ENCODE measurements around the gene ARSB.

Gene ARSB

DNA sequence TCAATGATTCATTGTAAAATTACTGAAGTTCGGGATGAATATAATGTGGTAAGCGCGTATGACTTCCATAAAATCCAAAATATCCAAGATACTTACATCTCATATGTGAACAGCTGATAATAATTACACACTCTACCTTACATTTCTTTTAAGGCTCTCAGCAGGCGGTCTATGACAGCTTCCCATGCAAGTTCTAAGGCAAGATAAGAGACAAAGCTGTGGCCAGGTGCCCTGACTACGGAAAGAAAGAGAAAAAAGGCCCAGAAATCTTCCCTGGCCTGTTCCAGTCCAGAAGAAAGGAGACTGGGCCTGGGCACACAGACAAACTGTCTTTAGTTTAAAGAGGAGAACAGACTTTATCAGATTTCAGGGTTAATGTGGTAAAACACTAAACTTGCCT is 69.1 kb downstream of the ARSB start:
- Histone ChIP-seq H3K4me3 (ENCODE audit: low read depth, low read length) (no peak overlapping the region), H3K27ac (ENCODE audit: low read depth, low read length) (no peak overlapping the region)

DNA sequence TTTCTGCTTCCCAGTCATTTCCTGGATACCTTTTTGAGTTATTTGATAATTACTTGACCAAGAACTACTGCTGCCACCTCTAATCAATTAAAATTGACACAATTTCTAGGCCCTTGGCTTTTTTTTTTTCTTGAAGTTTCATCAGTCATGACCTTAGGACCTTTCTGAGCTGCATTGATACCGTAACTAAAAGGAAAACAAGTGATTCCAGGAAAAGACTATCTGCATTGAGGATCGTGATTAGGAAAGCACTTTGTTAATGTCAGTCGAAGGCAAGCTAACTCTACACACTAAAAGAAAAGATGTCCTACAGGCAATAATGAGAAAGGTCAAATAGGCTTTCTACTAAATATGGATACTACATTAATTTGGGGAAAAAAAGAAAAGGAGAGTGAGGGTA is 69.9 kb downstream of the ARSB start:
- Histone ChIP-seq H4K12ac (ENCODE audit: low read depth, low read length) (no peak overlapping the region), H3K4me1 (ENCODE audit: control insufficient read depth in 1 of 2, insufficient read depth in 2 of 2, low read length in 2 of 2) (no peaks in the 10 kb centered on the region), H2BK120ac (ENCODE audit: insufficient read depth, low read length, poor library complexity) (no peak overlapping the region), H3K4ac (ENCODE audit: low read depth, low read length) (no peak overlapping the region), H3K79me1 (ENCODE audit: low read length) (no peaks in the 10 kb centered on the region), H3K18ac (ENCODE audit: low read length) (no peak overlapping the region), H4K91ac (ENCODE audit: low read depth, low read length) (no peak overlapping the region), H3K79me2 (ENCODE audit: control insufficient read depth, insufficient read depth, low read length, poor library complexity) (no peaks in the 10 kb centered on the region), H2AK5ac (ENCODE audit: low read length) (no peak overlapping the region), H3K23ac (ENCODE audit: low read length) (no peak overlapping the region), H2BK12ac (ENCODE audit: low read length) (no peak overlapping the region), H3K4me3 (ENCODE audit: low read depth, low read length) (no peak overlapping the region), H4K8ac (ENCODE audit: low read depth, low read length) (no peak overlapping the region), H3K14ac (ENCODE audit: low read length) (no peak overlapping the region), H3K27ac (ENCODE audit: low read depth, low read length) (no peak overlapping the region), H3K4me2 (ENCODE audit: low read length) (no peak overlapping the region), H3K27me3 (ENCODE audit: insufficient read depth, low read length) (no peaks in the 10 kb centered on the region), H2AFZ (ENCODE audit: insufficient read depth, low read length, poor library complexity) (no peak overlapping the region), H2BK5ac (ENCODE audit: low read depth, low read length, poor library complexity) (no peak overlapping the region), H3K9ac (ENCODE audit: low read length) (no peak overlapping the region), H3K36me3 (ENCODE audit: control insufficient read depth in 1 of 2, insufficient read depth in 2 of 2, low read length in 2 of 2) (no peaks in the 10 kb centered on the region), H3K9me3 (ENCODE audit: insufficient read depth, low read depth, low read length) (no peaks in the 10 kb centered on the region)
- no peak for DNase-seq
- no CpG with 5 or more reads among the region's 3 CpGs for WGBS (ENCODE audit: extremely low coverage, insufficient coverage, insufficient read length)

More for the DNA sequence above, 69.1 kb downstream of the ARSB start:
- H3K14ac ChIP-seq (ENCODE audit: low read length) = no peak overlapping the region
- no peaks in the 10 kb centered on the region for H3K79me2 ChIP-seq (ENCODE audit: control insufficient read depth, insufficient read depth, low read length, poor library complexity)
- H3K9me3 ChIP-seq (ENCODE audit: insufficient read depth, low read depth, low read length) = no peaks in the 10 kb centered on the region
- no CpG with 5 or more reads among the region's 5 CpGs for WGBS (ENCODE audit: extremely low coverage, insufficient coverage, insufficient read length)
- H3K18ac ChIP-seq (ENCODE audit: low read length) = no peak overlapping the region
- H4K91ac ChIP-seq (ENCODE audit: low read depth, low read length) = no peak overlapping the region
- H3K79me1 ChIP-seq (ENCODE audit: low read length) = no peaks in the 10 kb centered on the region
- H2BK5ac ChIP-seq (ENCODE audit: low read depth, low read length, poor library complexity) = no peak overlapping the region
- H4K8ac ChIP-seq (ENCODE audit: low read depth, low read length) = no peak overlapping the region
- H3K4me1 ChIP-seq (ENCODE audit: control insufficient read depth in 1 of 2, insufficient read depth in 2 of 2, low read length in 2 of 2) = no peaks in the 10 kb centered on the region
- H2BK12ac ChIP-seq (ENCODE audit: low read length) = no peak overlapping the region
- H3K36me3 ChIP-seq (ENCODE audit: control insufficient read depth in 1 of 2, insufficient read depth in 2 of 2, low read length in 2 of 2) = no peaks in the 10 kb centered on the region
- no peak overlapping the region for H2BK120ac ChIP-seq (ENCODE audit: insufficient read depth, low read length, poor library complexity)
- H3K9ac ChIP-seq (ENCODE audit: low read length) = no peak overlapping the region
- H3K23ac ChIP-seq (ENCODE audit: low read length) = no peak overlapping the region
- no peak for DNase-seq
- no peak overlapping the region for H3K4ac ChIP-seq (ENCODE audit: low read depth, low read length)
- no peaks in the 10 kb centered on the region for H3K27me3 ChIP-seq (ENCODE audit: insufficient read depth, low read length)
- no peak overlapping the region for H2AK5ac ChIP-seq (ENCODE audit: low read length)
- no peak overlapping the region for H2AFZ ChIP-seq (ENCODE audit: insufficient read depth, low read length, poor library complexity)
- H3K4me2 ChIP-seq (ENCODE audit: low read length) = no peak overlapping the region
- no peak overlapping the region for H4K12ac ChIP-seq (ENCODE audit: low read depth, low read length)

DNA sequence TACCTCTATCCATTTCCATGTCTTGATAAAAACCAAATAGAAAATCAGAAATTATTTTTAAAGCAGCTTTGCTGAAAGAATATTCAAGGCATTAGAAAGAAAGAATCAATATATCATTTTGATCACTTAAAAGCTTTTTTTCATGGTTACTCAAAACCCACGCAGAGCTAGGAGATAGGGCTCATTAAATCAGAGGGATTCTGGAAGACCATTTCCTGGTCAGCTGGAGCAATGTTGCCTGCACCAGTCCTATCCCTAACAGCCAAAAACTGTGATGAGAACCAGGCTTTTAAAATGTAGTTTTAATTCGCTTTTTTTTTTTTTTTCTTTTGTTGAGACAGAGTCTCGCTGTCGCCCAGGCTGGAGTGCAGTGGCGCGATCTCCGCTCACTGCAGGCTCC is 72.3 kb downstream of the ARSB start:
- WGBS (ENCODE audit: extremely low coverage, insufficient coverage, insufficient read length) = no CpG with 5 or more reads among the region's 7 CpGs
- no peaks in the 10 kb centered on the region for H3K79me1 ChIP-seq (ENCODE audit: low read length)

DNA sequence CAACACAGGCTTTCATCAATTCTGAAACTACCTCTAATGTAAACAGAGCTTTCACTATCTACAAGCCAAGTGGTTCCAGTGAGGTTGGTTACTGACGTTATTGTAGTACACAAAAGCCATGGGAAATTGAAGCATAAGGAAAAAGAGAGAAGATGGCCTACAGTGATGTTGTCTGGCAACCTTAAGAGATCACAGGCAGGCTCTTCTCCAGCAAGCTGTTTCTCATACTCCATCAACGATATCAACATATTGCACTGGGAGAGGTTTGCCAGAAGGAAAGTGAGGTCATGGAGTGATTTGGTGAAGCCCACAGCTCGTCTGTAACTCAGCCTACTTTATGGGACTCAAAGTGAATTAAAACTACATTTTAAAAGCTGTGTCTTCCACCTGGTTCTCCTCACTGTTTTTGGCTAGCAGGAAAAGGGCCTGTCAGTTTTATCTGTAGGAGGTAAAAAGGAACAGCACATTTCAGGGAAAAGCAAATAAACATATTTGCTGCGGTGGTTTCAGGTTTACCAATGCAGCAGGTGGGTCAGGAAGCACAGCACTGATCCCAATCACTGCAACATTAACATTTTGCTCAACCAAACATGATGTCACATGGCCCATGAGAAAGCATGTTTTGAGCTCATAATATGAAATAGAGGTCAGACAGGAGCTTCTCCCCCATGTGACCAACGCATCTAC is 72.9 kb downstream of the ARSB start:
- no peaks in the 10 kb centered on the region for H3K79me2 ChIP-seq (ENCODE audit: control insufficient read depth, insufficient read depth, low read length, poor library complexity)
- no CpG with 5 or more reads among the region's 5 CpGs for WGBS (ENCODE audit: extremely low coverage, insufficient coverage, insufficient read length)
- no peaks in the 10 kb centered on the region for H3K36me3 ChIP-seq (ENCODE audit: control insufficient read depth in 1 of 2, insufficient read depth in 2 of 2, low read length in 2 of 2)
- no peaks in the 10 kb centered on the region for H3K27me3 ChIP-seq (ENCODE audit: insufficient read depth, low read length)
- H4K8ac ChIP-seq (ENCODE audit: low read depth, low read length) = no peak overlapping the region
- H4K12ac ChIP-seq (ENCODE audit: low read depth, low read length) = no peak overlapping the region
- no peaks in the 10 kb centered on the region for H3K79me1 ChIP-seq (ENCODE audit: low read length)
- H3K4me3 ChIP-seq (ENCODE audit: low read depth, low read length) = no peak overlapping the region
- no peak overlapping the region for H3K9ac ChIP-seq (ENCODE audit: low read length)
- H3K4ac ChIP-seq (ENCODE audit: low read depth, low read length) = no peak overlapping the region
- H2BK5ac ChIP-seq (ENCODE audit: low read depth, low read length, poor library complexity) = no peak overlapping the region
- no peak overlapping the region for H3K23ac ChIP-seq (ENCODE audit: low read length)
- H3K14ac ChIP-seq (ENCODE audit: low read length) = no peak overlapping the region
- H2AK5ac ChIP-seq (ENCODE audit: low read length) = no peak overlapping the region
- no peak overlapping the region for H2AFZ ChIP-seq (ENCODE audit: insufficient read depth, low read length, poor library complexity)
- H3K9me3 ChIP-seq (ENCODE audit: insufficient read depth, low read depth, low read length) = no peaks in the 10 kb centered on the region
- H3K18ac ChIP-seq (ENCODE audit: low read length) = no peak overlapping the region
- H3K27ac ChIP-seq (ENCODE audit: low read depth, low read length) = no peak overlapping the region
- H3K4me1 ChIP-seq (ENCODE audit: control insufficient read depth in 1 of 2, insufficient read depth in 2 of 2, low read length in 2 of 2) = peaks cover 5 to 6% of the 10 kb centered on the region in 2 experiments
- DNase-seq = no peak
- H2BK12ac ChIP-seq (ENCODE audit: low read length) = no peak overlapping the region
- H3K4me2 ChIP-seq (ENCODE audit: low read length) = no peak overlapping the region
- no peak overlapping the region for H2BK120ac ChIP-seq (ENCODE audit: insufficient read depth, low read length, poor library complexity)
- no peak overlapping the region for H4K91ac ChIP-seq (ENCODE audit: low read depth, low read length)

More for the DNA sequence above, 72.3 kb downstream of the ARSB start:
- Histone ChIP-seq H4K12ac (ENCODE audit: low read depth, low read length) (no peak overlapping the region), H3K14ac (ENCODE audit: low read length) (no peak overlapping the region), H3K79me2 (ENCODE audit: control insufficient read depth, insufficient read depth, low read length, poor library complexity) (no peaks in the 10 kb centered on the region), H2AFZ (ENCODE audit: insufficient read depth, low read length, poor library complexity) (no peak overlapping the region), H3K4ac (ENCODE audit: low read depth, low read length) (no peak overlapping the region), H2BK5ac (ENCODE audit: low read depth, low read length, poor library complexity) (no peak overlapping the region), H3K27ac (ENCODE audit: low read depth, low read length) (no peak overlapping the region), H3K4me3 (ENCODE audit: low read depth, low read length) (no peak overlapping the region), H3K9me3 (ENCODE audit: insufficient read depth, low read depth, low read length) (no peaks in the 10 kb centered on the region), H3K4me2 (ENCODE audit: low read length) (no peak overlapping the region), H2BK120ac (ENCODE audit: insufficient read depth, low read length, poor library complexity) (no peak overlapping the region), H2AK5ac (ENCODE audit: low read length) (no peak overlapping the region), H2BK12ac (ENCODE audit: low read length) (no peak overlapping the region), H3K9ac (ENCODE audit: low read length) (no peak overlapping the region), H3K23ac (ENCODE audit: low read length) (no peak overlapping the region), H3K18ac (ENCODE audit: low read length) (no peak overlapping the region), H3K4me1 (ENCODE audit: control insufficient read depth in 1 of 2, insufficient read depth in 2 of 2, low read length in 2 of 2) (peaks cover 3% of the 10 kb centered on the region in 2 experiments), H3K36me3 (ENCODE audit: control insufficient read depth in 1 of 2, insufficient read depth in 2 of 2, low read length in 2 of 2) (no peaks in the 10 kb centered on the region), H4K8ac (ENCODE audit: low read depth, low read length) (no peak overlapping the region), H4K91ac (ENCODE audit: low read depth, low read length) (no peak overlapping the region), H3K27me3 (ENCODE audit: insufficient read depth, low read length) (no peaks in the 10 kb centered on the region)
- DNase-seq = no peak

Data from trophoblast cell (in vitro differentiated cells and primary cell).